ENCODE measurements around the gene EYA2.

GRCh38 chr20:46917155-46917554 is 22.5 kb downstream of the EYA2 start:
- TF ChIP-seq POLR2A (IDR thresholded peaks at IDR 0.05; ENCODE audit: low read depth, low read length), result no peak
- no peak for TF ChIP-seq POLR2AphosphoS5 (IDR thresholded peaks at IDR 0.05; ENCODE audit: insufficient read depth, low read depth, low read length)

All from endothelial cell of umbilical vein (primary cell).